MM.1S (cell line): ENCODE measurements around the gene NIM1K.
"Not testable (repeated sequence)": the region's sequence is repeated elsewhere in the genome, so short reads cannot be mapped to it uniquely, and the experiment has no call there.

Experiments used
- DNase-seq: peaks from one replicate; pipeline ENCODE4 v3.0.0-alpha.2; 2015
- H2AFZ ChIP-seq: fragments of 300-600 bp; sonication (generic); 2 replicates; pipeline ENCODE4 v1.6.0; 2016; ENCODE audit warnings: antibody characterized with exemption, low read length
- H3F3A ChIP-seq: fragments of 300-600 bp; sonication (generic); 2 replicates; pipeline ENCODE4 v1.6.1; 2016; ENCODE audit warnings: mild to moderate bottlenecking, antibody characterized with exemption, low read length, moderate library complexity, mixed read lengths; ENCODE audit not compliant: insufficient read depth
- H3K27ac ChIP-seq: fragments of 300-600 bp; sonication (generic); 2 replicates; pipeline ENCODE4 v1.5.1; 2016; ENCODE audit warnings: mild to moderate bottlenecking, low read length
- H3K27me3 ChIP-seq: fragments of 300-600 bp; sonication (generic); replicated peaks from 2 replicates; pipeline ENCODE4 v1.6.0; 2016; ENCODE audit warnings: low read length; ENCODE audit not compliant: insufficient read depth
- H3K36me3 ChIP-seq: fragments of 300-600 bp; sonication (generic); replicated peaks from 2 replicates; pipeline ENCODE4 v1.6.1; 2016; ENCODE audit warnings: mild to moderate bottlenecking, low read length, mixed read lengths; ENCODE audit not compliant: insufficient read depth
- H3K4me1 ChIP-seq: fragments of 300-600 bp; sonication (generic); 2 replicates; pipeline ENCODE4 v1.6.1; 2016; ENCODE audit warnings: low read length, mixed read lengths
- H3K4me2 ChIP-seq: fragments of 300-600 bp; sonication (generic); 2 replicates; pipeline ENCODE4 v1.6.0; 2016; ENCODE audit warnings: low read depth, low read length
- H3K4me3 ChIP-seq: fragments of 300-600 bp; sonication (generic); 2 replicates; pipeline ENCODE4 v1.5.1; 2016; ENCODE audit warnings: low read length, mixed read lengths
- H3K79me2 ChIP-seq: fragments of 300-600 bp; sonication (generic); 2 replicates; pipeline ENCODE4 v1.6.1; 2016; ENCODE audit warnings: mixed run types, low read length, mixed read lengths
- H3K9ac ChIP-seq: fragments of 300-600 bp; sonication (generic); 2 replicates; pipeline ENCODE4 v1.6.1; 2016; ENCODE audit warnings: low read length, mixed read lengths
- H3K9me2 ChIP-seq: fragments of 300-600 bp; sonication (generic); replicated peaks from 2 replicates; pipeline ENCODE4 v1.6.1; 2016; ENCODE audit warnings: mild to moderate bottlenecking, low read length, mixed read lengths; ENCODE audit not compliant: insufficient read depth
- H3K9me3 ChIP-seq: fragments of 300-600 bp; sonication (generic); replicated peaks from 2 replicates; pipeline ENCODE4 v1.6.1; 2016; ENCODE audit warnings: mild to moderate bottlenecking, low read length, mixed read lengths; ENCODE audit not compliant: insufficient read depth
- H4K20me1 ChIP-seq: fragments of 300-600 bp; sonication (generic); 2 replicates; pipeline ENCODE4 v1.6.1; 2016; ENCODE audit warnings: mild to moderate bottlenecking, low read length, moderate library complexity, mixed read lengths; ENCODE audit not compliant: insufficient read depth
- EZH2 ChIP-seq: fragments of 300-600 bp; sonication (generic); optimal IDR thresholded peaks from 2 replicates; pipeline ENCODE3; 2017; ENCODE audit warnings: low read depth, mild to moderate bottlenecking, antibody characterized with exemption, low read length, mixed read lengths
- EZH2phosphoT487 ChIP-seq: fragments of 300-600 bp; sonication (generic); IDR thresholded peaks from 2 replicates; pipeline ENCODE4 v1.6.1; 2018; ENCODE audit warnings: antibody characterized with exemption, low read length
- TF ChIP-seq, protein P1 (sequence below): fragments of 300-600 bp; sonication (generic); IDR thresholded peaks from 2 replicates; pipeline ENCODE4 v1.5.1; 2016; ENCODE audit warnings: antibody characterized with exemption, low read length, mixed read lengths

The NIM1K gene

DNA sequence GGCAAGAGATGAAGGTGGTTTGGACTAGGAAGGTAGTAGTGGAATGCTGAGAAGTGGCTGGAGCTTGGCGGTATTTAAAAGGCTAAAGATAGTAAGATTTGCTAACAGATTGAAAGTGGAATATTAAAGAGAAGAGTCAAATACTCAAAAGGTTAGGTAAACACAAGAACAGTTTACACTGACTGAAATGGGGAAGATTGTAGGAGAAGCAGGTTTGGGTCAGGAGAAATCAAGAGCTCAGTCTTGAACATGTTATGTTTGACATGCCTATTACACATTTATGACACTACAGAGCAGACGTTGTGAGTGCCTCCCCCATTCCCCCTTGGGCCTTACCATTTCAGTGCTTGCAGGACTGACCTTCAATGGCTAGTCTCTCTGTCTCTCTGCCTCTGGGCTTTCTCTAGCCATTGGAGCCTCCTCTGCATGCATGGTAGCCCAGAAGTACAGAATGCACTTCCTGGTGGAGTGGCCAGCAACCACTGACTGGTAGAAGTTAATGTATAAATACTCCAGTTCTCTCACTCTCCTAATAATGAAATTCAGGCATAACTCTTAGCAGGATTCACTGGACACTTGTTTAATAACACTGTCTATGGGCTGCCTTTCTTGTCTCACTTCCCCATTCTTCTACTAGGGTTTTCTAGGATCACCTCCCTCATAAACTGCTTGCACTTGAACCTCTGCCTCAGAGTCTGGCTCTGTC is 64.4 kb downstream of the NIM1K start:
- Histone ChIP-seq H3K4me3 (no peak overlapping the region), H3K27ac (no peak overlapping the region), H3K9me3 (no peaks in the 10 kb centered on the region), H3K4me1 (no peaks in the 10 kb centered on the region), H3K27me3 (no peaks in the 10 kb centered on the region), H3K36me3 (no peaks in the 10 kb centered on the region), H3K79me2 (no peaks in the 10 kb centered on the region), H3K4me2 (no peak overlapping the region), H2AFZ (no peak overlapping the region), H4K20me1 (no peaks in the 10 kb centered on the region), H3K9ac (no peak overlapping the region), H3F3A (no peaks in the 10 kb centered on the region), H3K9me2 (no peaks in the 10 kb centered on the region)
- DNase-seq = no peak
- no peak for TF ChIP-seq EZH2phosphoT487
- TF ChIP-seq, protein P1, sequence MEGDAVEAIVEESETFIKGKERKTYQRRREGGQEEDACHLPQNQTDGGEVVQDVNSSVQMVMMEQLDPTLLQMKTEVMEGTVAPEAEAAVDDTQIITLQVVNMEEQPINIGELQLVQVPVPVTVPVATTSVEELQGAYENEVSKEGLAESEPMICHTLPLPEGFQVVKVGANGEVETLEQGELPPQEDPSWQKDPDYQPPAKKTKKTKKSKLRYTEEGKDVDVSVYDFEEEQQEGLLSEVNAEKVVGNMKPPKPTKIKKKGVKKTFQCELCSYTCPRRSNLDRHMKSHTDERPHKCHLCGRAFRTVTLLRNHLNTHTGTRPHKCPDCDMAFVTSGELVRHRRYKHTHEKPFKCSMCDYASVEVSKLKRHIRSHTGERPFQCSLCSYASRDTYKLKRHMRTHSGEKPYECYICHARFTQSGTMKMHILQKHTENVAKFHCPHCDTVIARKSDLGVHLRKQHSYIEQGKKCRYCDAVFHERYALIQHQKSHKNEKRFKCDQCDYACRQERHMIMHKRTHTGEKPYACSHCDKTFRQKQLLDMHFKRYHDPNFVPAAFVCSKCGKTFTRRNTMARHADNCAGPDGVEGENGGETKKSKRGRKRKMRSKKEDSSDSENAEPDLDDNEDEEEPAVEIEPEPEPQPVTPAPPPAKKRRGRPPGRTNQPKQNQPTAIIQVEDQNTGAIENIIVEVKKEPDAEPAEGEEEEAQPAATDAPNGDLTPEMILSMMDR = no peak
- no peak for TF ChIP-seq EZH2

DNA sequence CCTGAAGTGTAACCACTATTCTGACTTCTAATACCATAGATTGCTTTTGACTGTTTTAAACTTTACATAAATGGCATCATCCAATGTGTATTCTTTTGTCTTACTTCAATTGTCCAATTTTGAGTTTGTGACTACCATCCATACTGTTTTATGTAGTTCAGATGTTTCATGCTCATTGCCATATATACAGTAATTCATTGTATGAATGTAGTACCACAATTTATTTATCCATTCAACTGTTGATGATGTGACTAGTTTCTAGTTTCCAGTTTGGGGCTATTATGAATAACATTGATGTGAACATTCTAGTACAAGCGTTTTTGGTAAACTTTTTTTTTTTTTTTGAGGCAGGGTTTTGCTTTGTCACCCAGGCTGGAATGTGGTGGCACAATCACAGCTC is 66.1 kb downstream of the NIM1K start:
- Histone ChIP-seq H3K9me3 (no peaks in the 10 kb centered on the region), H3K79me2 (no peaks in the 10 kb centered on the region), H3F3A (no peaks in the 10 kb centered on the region), H3K9ac (no peak overlapping the region), H3K4me1 (no peaks in the 10 kb centered on the region), H4K20me1 (no peaks in the 10 kb centered on the region), H3K27me3 (no peaks in the 10 kb centered on the region), H3K9me2 (no peaks in the 10 kb centered on the region), H3K27ac (no peak overlapping the region), H3K4me2 (no peak overlapping the region), H3K36me3 (no peaks in the 10 kb centered on the region), H2AFZ (no peak overlapping the region), H3K4me3 (no peak overlapping the region)
- no peak for TF ChIP-seq EZH2phosphoT487
- no peak for DNase-seq

DNA sequence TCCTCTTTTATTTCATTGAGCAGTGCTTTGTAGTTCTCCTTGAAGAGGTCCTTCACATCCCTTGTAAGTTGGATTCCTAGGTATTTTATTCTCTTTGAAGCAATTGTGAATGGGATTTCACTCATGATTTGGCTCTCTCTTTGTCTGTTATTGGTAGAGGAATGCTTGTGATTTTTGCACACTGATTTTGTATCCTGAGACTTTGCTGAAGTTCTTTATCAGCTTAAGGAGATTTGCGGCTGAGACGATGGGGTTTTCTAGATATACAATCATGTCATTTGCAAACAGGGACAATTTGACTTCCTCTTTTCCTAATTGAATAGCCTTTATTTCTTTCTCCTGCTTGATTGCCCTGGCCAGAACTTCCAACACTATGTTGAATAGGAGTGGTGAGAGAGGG is 70.2 kb downstream of the NIM1K start:
- H3K9ac ChIP-seq, H3K27ac ChIP-seq, H3K27me3 ChIP-seq, H3F3A ChIP-seq, H3K4me2 ChIP-seq, H4K20me1 ChIP-seq, H3K4me1 ChIP-seq, H3K4me3 ChIP-seq, H2AFZ ChIP-seq, H3K9me3 ChIP-seq, DNase-seq, H3K9me2 ChIP-seq, H3K79me2 ChIP-seq, H3K36me3 ChIP-seq: not testable (repeated sequence)

DNA sequence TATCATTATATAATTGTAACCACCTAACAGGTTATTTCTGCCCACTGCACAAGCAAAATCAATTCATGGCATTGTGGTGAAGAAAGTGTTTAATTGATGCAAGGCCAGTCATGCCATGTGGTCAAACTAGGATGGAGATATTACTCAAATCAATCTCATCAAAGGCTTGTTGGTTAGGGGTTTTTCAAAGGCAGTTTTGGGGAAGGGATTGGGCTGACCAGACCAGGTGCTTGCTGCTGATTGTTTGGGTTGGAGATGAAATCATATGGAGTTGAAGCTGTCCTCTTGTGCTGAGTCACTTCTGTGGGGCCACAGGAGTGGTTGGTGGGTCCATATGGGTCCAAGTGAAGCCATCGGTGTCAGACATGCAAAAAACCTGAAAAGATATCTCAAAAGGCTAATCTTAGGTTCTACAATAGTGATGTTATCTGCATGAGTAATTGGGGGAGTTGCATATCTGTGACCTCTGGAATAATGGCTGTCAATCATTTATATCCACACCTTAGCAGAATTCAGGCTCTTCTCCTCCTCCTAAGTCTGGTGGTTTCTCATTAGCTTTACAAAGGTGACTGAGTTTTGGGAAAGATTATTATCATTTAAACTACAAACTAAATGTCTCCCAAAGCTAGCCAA is 76.3 kb downstream of the NIM1K start:
- Histone ChIP-seq H3K4me3 (no peak overlapping the region), H3K9me3 (no peaks in the 10 kb centered on the region), H4K20me1 (no peaks in the 10 kb centered on the region), H3K27me3 (no peaks in the 10 kb centered on the region), H3K79me2 (no peaks in the 10 kb centered on the region), H3K4me1 (no peaks in the 10 kb centered on the region), H3F3A (no peaks in the 10 kb centered on the region), H3K36me3 (no peaks in the 10 kb centered on the region), H3K9me2 (no peaks in the 10 kb centered on the region), H3K4me2 (no peak overlapping the region), H3K27ac (no peak overlapping the region), H2AFZ (no peak overlapping the region), H3K9ac (no peak overlapping the region)
- DNase-seq = no peak
- TF ChIP-seq, protein P1 = no peak
- TF ChIP-seq EZH2phosphoT487 = no peak
- TF ChIP-seq EZH2 = no peak
